ENCODE measurements around the gene PLXND1. TPM values are rescaled to one million over a fixed set of nuclear protein-coding genes. Genes with fewer than 3 reads are reported as not detected.

The PLXND1 gene
- polyA plus RNA-seq, 4 donors, result 3.4 to 54.7 (median 19.4) TPM

GRCh38 chr3:129603561-129603942 lies 2.9 kb downstream of the PLXND1 start:
- no peaks in the 10 kb centered on the region for H3K9me3 ChIP-seq (ENCODE audit: control insufficient read depth in 2 of 2, insufficient read depth in 1 of 2, low read depth in 1 of 2, low read length in 1 of 2)
- peaks cover 0 to 9% (median 0%) of the 10 kb centered on the region in 3 donors for H3K4me1 ChIP-seq (ENCODE audit: control insufficient read depth in 3 of 3, insufficient read depth in 2 of 3, low read depth in 1 of 3, low read length in 2 of 3)
- FAIRE-seq (no peak), DNase-seq (no peak)
- 56 to 82% (median 73%) methylated on average over 7 of the region's 7 CpGs for WGBS, 3 donors
- peaks cover 3 to 35% (median 6%) of the 10 kb centered on the region in 3 donors for H3K27me3 ChIP-seq (ENCODE audit: control insufficient read depth in 3 of 3, insufficient read depth in 3 of 3, low read length in 3 of 3)
- H3K36me3 ChIP-seq (ENCODE audit: control insufficient read depth in 3 of 3, insufficient read depth in 2 of 3, low read depth in 1 of 3, low read length in 3 of 3), result peaks cover 0 to 6% (median 0%) of the 10 kb centered on the region in 3 donors
- peak overlapping the region in 1 of 3 donors; percentile 82 for H3K27ac ChIP-seq (ENCODE audit: low read depth in 1 of 3, low read length in 2 of 3)
- peak overlapping the region in 1 of 3 donors; percentile 27 for H3K4me3 ChIP-seq (ENCODE audit: low read depth in 1 of 3, low read length in 3 of 3)

- 60 to 76% (median 72%) methylated on average over 12 to 15 of the region's 15 CpGs for WGBS, 3 donors
These were observed 3.5 kb downstream of the PLXND1 start for GRCh38 chr3:129602730-129603560.

GRCh38 chr3:129602309-129602708 lies 4.2 kb downstream of the PLXND1 start:
- no peaks in the 10 kb centered on the region for H3K9me3 ChIP-seq (ENCODE audit: control insufficient read depth in 2 of 2, insufficient read depth in 1 of 2, low read depth in 1 of 2, low read length in 1 of 2)
- peak overlapping the region in 1 of 3 donors; percentile 8 for H3K4me3 ChIP-seq (ENCODE audit: low read depth in 1 of 3, low read length in 3 of 3)
- peaks cover 0 to 8% (median 0%) of the 10 kb centered on the region in 3 donors for H3K36me3 ChIP-seq (ENCODE audit: control insufficient read depth in 3 of 3, insufficient read depth in 2 of 3, low read depth in 1 of 3, low read length in 3 of 3)
- peak overlapping the region in 1 of 3 donors; percentile 82 for H3K27ac ChIP-seq (ENCODE audit: low read depth in 1 of 3, low read length in 2 of 3)
- peaks cover 0 to 21% (median 4%) of the 10 kb centered on the region in 3 donors for H3K4me1 ChIP-seq (ENCODE audit: control insufficient read depth in 3 of 3, insufficient read depth in 2 of 3, low read depth in 1 of 3, low read length in 2 of 3)
- FAIRE-seq (no peak), DNase-seq (no peak)
- H3K27me3 ChIP-seq (ENCODE audit: control insufficient read depth in 3 of 3, insufficient read depth in 3 of 3, low read length in 3 of 3), result peaks cover 3 to 23% (median 6%) of the 10 kb centered on the region in 3 donors
- 72 to 91% (median 84%) methylated on average over 11 of the region's 11 CpGs for WGBS, 3 donors

More at GRCh38 chr3:129602730-129603560, 3.5 kb downstream of the PLXND1 start:
- peaks cover 0 to 15% (median 4%) of the 10 kb centered on the region in 3 donors for H3K4me1 ChIP-seq (ENCODE audit: control insufficient read depth in 3 of 3, insufficient read depth in 2 of 3, low read depth in 1 of 3, low read length in 2 of 3)
- FAIRE-seq (no peak), DNase-seq (no peak)
- peaks cover 0 to 8% (median 0%) of the 10 kb centered on the region in 3 donors for H3K36me3 ChIP-seq (ENCODE audit: control insufficient read depth in 3 of 3, insufficient read depth in 2 of 3, low read depth in 1 of 3, low read length in 3 of 3)
- H3K27me3 ChIP-seq (ENCODE audit: control insufficient read depth in 3 of 3, insufficient read depth in 3 of 3, low read length in 3 of 3), result peaks cover 3 to 30% (median 6%) of the 10 kb centered on the region in 3 donors
- no peaks in the 10 kb centered on the region for H3K9me3 ChIP-seq (ENCODE audit: control insufficient read depth in 2 of 2, insufficient read depth in 1 of 2, low read depth in 1 of 2, low read length in 1 of 2)
- H3K27ac ChIP-seq (ENCODE audit: low read depth in 1 of 3, low read length in 2 of 3), result peak overlapping the region in 2 of 3 donors; percentile 25 to 82
- H3K4me3 ChIP-seq (ENCODE audit: low read depth in 1 of 3, low read length in 3 of 3), result peak overlapping the region in 1 of 3 donors; percentile 8

- no peaks in the 10 kb centered on the region for H3K9me3 ChIP-seq (ENCODE audit: control insufficient read depth in 2 of 2, insufficient read depth in 1 of 2, low read depth in 1 of 2, low read length in 1 of 2)
- no peak overlapping the region for H3K27ac ChIP-seq (ENCODE audit: low read depth in 1 of 3, low read length in 2 of 3)
- H3K27me3 ChIP-seq (ENCODE audit: control insufficient read depth in 3 of 3, insufficient read depth in 3 of 3, low read length in 3 of 3), result peaks cover 3 to 18% (median 6%) of the 10 kb centered on the region in 3 donors
- H3K4me3 ChIP-seq (ENCODE audit: low read depth in 1 of 3, low read length in 3 of 3), result no peak overlapping the region
- peaks cover 0 to 27% (median 4%) of the 10 kb centered on the region in 3 donors for H3K4me1 ChIP-seq (ENCODE audit: control insufficient read depth in 3 of 3, insufficient read depth in 2 of 3, low read depth in 1 of 3, low read length in 2 of 3)
- H3K36me3 ChIP-seq (ENCODE audit: control insufficient read depth in 3 of 3, insufficient read depth in 2 of 3, low read depth in 1 of 3, low read length in 3 of 3), result peaks cover 0 to 8% (median 0%) of the 10 kb centered on the region in 3 donors
- DNase-seq (no peak), FAIRE-seq (no peak)
- 82 to 91% (median 85%) methylated on average over 5 of the region's 5 CpGs for WGBS, 3 donors
These were observed 4.8 kb downstream of the PLXND1 start for GRCh38 chr3:129601713-129602112.

GRCh38 chr3:129600348-129600747 lies 6.1 kb downstream of the PLXND1 start:
- Histone ChIP-seq H3K4me1 (ENCODE audit: control insufficient read depth in 3 of 3, insufficient read depth in 2 of 3, low read depth in 1 of 3, low read length in 2 of 3) (peaks cover 0 to 37% (median 4%) of the 10 kb centered on the region in 3 donors), H3K27ac (ENCODE audit: low read depth in 1 of 3, low read length in 2 of 3) (peak overlapping the region in 1 of 3 donors; percentile 20), H3K27me3 (ENCODE audit: control insufficient read depth in 3 of 3, insufficient read depth in 3 of 3, low read length in 3 of 3) (peaks cover 0 to 10% (median 3%) of the 10 kb centered on the region in 3 donors), H3K36me3 (ENCODE audit: control insufficient read depth in 3 of 3, insufficient read depth in 2 of 3, low read depth in 1 of 3, low read length in 3 of 3) (peaks cover 0 to 8% (median 0%) of the 10 kb centered on the region in 3 donors), H3K9me3 (ENCODE audit: control insufficient read depth in 2 of 2, insufficient read depth in 1 of 2, low read depth in 1 of 2, low read length in 1 of 2) (no peaks in the 10 kb centered on the region), H3K4me3 (ENCODE audit: low read depth in 1 of 3, low read length in 3 of 3) (no peak overlapping the region)
- WGBS, 3 donors, result 82 to 87% (median 86%) methylated on average over 2 of the region's 2 CpGs
- no peak for FAIRE-seq
- no peak for DNase-seq

GRCh38 chr3:129599607-129600006 lies 6.9 kb downstream of the PLXND1 start:
- peaks cover 0 to 43% (median 4%) of the 10 kb centered on the region in 3 donors for H3K4me1 ChIP-seq (ENCODE audit: control insufficient read depth in 3 of 3, insufficient read depth in 2 of 3, low read depth in 1 of 3, low read length in 2 of 3)
- DNase-seq (no peak), FAIRE-seq (no peak)
- peaks cover 0 to 8% (median 0%) of the 10 kb centered on the region in 3 donors for H3K36me3 ChIP-seq (ENCODE audit: control insufficient read depth in 3 of 3, insufficient read depth in 2 of 3, low read depth in 1 of 3, low read length in 3 of 3)
- H3K27ac ChIP-seq (ENCODE audit: low read depth in 1 of 3, low read length in 2 of 3), result peak overlapping the region in 2 of 3 donors; percentile 13 to 72
- WGBS, 3 donors, result 57 to 77% (median 62%) methylated on average over 5 of the region's 5 CpGs
- H3K9me3 ChIP-seq (ENCODE audit: control insufficient read depth in 2 of 2, insufficient read depth in 1 of 2, low read depth in 1 of 2, low read length in 1 of 2), result no peaks in the 10 kb centered on the region
- no peak overlapping the region for H3K4me3 ChIP-seq (ENCODE audit: low read depth in 1 of 3, low read length in 3 of 3)
- peaks cover 0 to 6% (median 0%) of the 10 kb centered on the region in 3 donors for H3K27me3 ChIP-seq (ENCODE audit: control insufficient read depth in 3 of 3, insufficient read depth in 3 of 3, low read length in 3 of 3)

GRCh38 chr3:129599073-129599472 lies 7.4 kb downstream of the PLXND1 start:
- H3K9me3 ChIP-seq (ENCODE audit: control insufficient read depth in 2 of 2, insufficient read depth in 1 of 2, low read depth in 1 of 2, low read length in 1 of 2), result no peaks in the 10 kb centered on the region
- H3K4me1 ChIP-seq (ENCODE audit: control insufficient read depth in 3 of 3, insufficient read depth in 2 of 3, low read depth in 1 of 3, low read length in 2 of 3), result peaks cover 0 to 48% (median 4%) of the 10 kb centered on the region in 3 donors
- WGBS, 3 donors, result 80 to 83% (median 83%) methylated on average over 19 of the region's 19 CpGs
- peaks cover 0 to under 1% (median 0%) of the 10 kb centered on the region in 3 donors for H3K27me3 ChIP-seq (ENCODE audit: control insufficient read depth in 3 of 3, insufficient read depth in 3 of 3, low read length in 3 of 3)
- peak overlapping the region in 1 of 3 donors; percentile 72 for H3K27ac ChIP-seq (ENCODE audit: low read depth in 1 of 3, low read length in 2 of 3)
- no peak overlapping the region for H3K4me3 ChIP-seq (ENCODE audit: low read depth in 1 of 3, low read length in 3 of 3)
- DNase-seq (no peak), FAIRE-seq (no peak)
- H3K36me3 ChIP-seq (ENCODE audit: control insufficient read depth in 3 of 3, insufficient read depth in 2 of 3, low read depth in 1 of 3, low read length in 3 of 3), result peaks cover 0 to 8% (median 0%) of the 10 kb centered on the region in 3 donors

- Histone ChIP-seq H3K27ac (ENCODE audit: low read depth in 1 of 3, low read length in 2 of 3) (peak overlapping the region in 1 of 3 donors; percentile 72), H3K9me3 (ENCODE audit: control insufficient read depth in 2 of 2, insufficient read depth in 1 of 2, low read depth in 1 of 2, low read length in 1 of 2) (no peaks in the 10 kb centered on the region), H3K36me3 (ENCODE audit: control insufficient read depth in 3 of 3, insufficient read depth in 2 of 3, low read depth in 1 of 3, low read length in 3 of 3) (peaks cover 0 to 8% (median 0%) of the 10 kb centered on the region in 3 donors), H3K4me1 (ENCODE audit: control insufficient read depth in 3 of 3, insufficient read depth in 2 of 3, low read depth in 1 of 3, low read length in 2 of 3) (peaks cover 0 to 54% (median 4%) of the 10 kb centered on the region in 3 donors), H3K4me3 (ENCODE audit: low read depth in 1 of 3, low read length in 3 of 3) (no peak overlapping the region), H3K27me3 (ENCODE audit: control insufficient read depth in 3 of 3, insufficient read depth in 3 of 3, low read length in 3 of 3) (no peaks in the 10 kb centered on the region)
- FAIRE-seq (no peak), DNase-seq (no peak)
- 78 to 88% (median 87%) methylated on average over 11 of the region's 11 CpGs for WGBS, 3 donors
These were observed 8.0 kb downstream of the PLXND1 start for GRCh38 chr3:129598484-129598883.

Data from small intestine (tissue), 7 donors.